ENCODE measurements around the gene UNC80.

Gene UNC80

GRCh38 chr2:210034087-210034683, 262.6 kb downstream of the UNC80 start:
- no peak for DNase-seq

- DNase-seq, result no peak
These were observed 264.0 kb downstream of the UNC80 start for GRCh38 chr2:210035679-210036078.

- no peak for DNase-seq
These were observed 266.4 kb downstream of the UNC80 start for GRCh38 chr2:210038078-210038477.

- DNase-seq, result no peak
These were observed 275.3 kb downstream of the UNC80 start for GRCh38 chr2:210046851-210047500.
